Measurements from ENCODE around the gene HKDC1. TPM values are rescaled to one million over a fixed set of nuclear protein-coding genes. Genes with fewer than 3 reads are reported as not detected.

The HKDC1 gene
- under 1 TPM in 2 of 4 donors, not detected in 2; 0.17 to 0.22 TPM for total RNA-seq

GRCh38 chr10:69220041-69220451, at the start of gene HKDC1:
Gene HKDC1, plus strand, starts transcription at chr10:69220332. Its CDS starts 104 bp downstream, at chr10:69220436.
- TF ChIP-seq CTCF (IDR thresholded peaks at IDR 0.05; ENCODE audit: low read depth) = no peak

- TF ChIP-seq CTCF (IDR thresholded peaks at IDR 0.05; ENCODE audit: low read depth) = no peak
These were observed 47.7 kb upstream of the HKDC1 start for GRCh38 chr10:69172241-69172982.

- TF ChIP-seq CTCF (IDR thresholded peaks at IDR 0.05; ENCODE audit: low read depth) = no peak
These were observed 43.3 kb upstream of the HKDC1 start for GRCh38 chr10:69176823-69177222.

GRCh38 chr10:69179089-69179742, 40.9 kb upstream of the HKDC1 start:
- TF ChIP-seq CTCF (IDR thresholded peaks at IDR 0.05; ENCODE audit: low read depth) = no peak

- no peak for TF ChIP-seq CTCF (IDR thresholded peaks at IDR 0.05; ENCODE audit: low read depth)
These were observed 40.2 kb upstream of the HKDC1 start, which contains the start of gene SUPV3L1 for GRCh38 chr10:69179743-69180524. Gene SUPV3L1, plus strand, starts transcription at chr10:69180234. Its CDS starts 58 bp downstream, at chr10:69180292.

GRCh38 chr10:69180525-69181204, 39.5 kb upstream of the HKDC1 start:
- TF ChIP-seq CTCF (IDR thresholded peaks at IDR 0.05; ENCODE audit: low read depth) = no peak
